OCI-LY7 (cell line): ENCODE measurements around the gene PHACTR3.

Experiments
- EZH2phosphoT487 ChIP-seq: fragments of 200-600 bp; sonication (generic); IDR thresholded peaks from 2 replicates; pipeline ENCODE4 v1.6.1; 2018; ENCODE audit warnings: low read depth, borderline replicate concordance, mild to moderate bottlenecking, mixed run types, antibody characterized with exemption, low read length, moderate library complexity, mixed read lengths
- TF ChIP-seq, protein P1 (sequence below): fragments of 200-600 bp; sonication (generic); conservative IDR thresholded peaks from 2 replicates; pipeline ENCODE4 v1.5.1; 2014; ENCODE audit warnings: mild to moderate bottlenecking, antibody characterized with exemption, low read length, moderate library complexity, mixed read lengths

DNA sequence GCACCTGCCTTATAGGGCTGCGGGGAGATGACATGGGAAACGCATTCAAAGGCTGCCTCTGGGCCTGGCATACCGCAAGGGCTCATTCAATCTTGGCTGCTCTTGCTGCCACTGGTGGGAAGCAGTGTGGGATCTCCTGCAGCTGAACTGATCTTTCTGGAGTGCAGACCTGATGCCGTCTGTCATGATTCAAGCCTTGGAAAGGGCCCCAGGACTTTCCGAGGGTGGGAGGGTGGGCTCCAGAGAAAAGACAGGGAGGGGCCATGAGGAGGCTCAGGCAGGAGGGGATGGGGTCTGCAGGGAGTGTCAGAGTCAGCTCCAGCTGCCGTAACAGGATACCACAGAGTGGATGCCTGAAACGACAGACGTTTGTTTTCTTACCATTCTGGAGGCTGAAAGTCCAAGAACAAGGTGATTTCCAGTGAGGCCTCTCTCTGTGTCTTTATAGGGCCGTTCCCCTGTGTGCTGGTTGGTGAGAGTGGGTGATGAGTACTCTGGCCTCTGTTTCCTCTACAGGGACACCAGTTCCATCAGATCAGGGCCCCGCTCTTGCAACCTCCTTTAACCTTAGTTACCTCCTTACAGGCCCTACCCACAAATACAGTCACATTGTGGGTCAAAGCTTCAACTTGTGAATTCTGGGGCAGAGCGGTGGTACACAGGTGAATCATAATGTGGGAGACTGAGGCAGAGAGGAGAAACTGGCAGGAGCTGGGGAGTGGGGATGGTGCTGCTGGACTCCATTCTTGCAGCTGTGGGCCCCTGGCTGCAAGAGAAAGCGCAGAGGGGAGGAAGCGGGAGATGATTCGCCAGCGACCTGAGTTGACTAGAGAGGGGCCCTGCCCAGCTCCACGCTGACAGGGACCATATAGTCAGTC lies 180.7 kb downstream of the PHACTR3 start:
- TF ChIP-seq, protein P1, sequence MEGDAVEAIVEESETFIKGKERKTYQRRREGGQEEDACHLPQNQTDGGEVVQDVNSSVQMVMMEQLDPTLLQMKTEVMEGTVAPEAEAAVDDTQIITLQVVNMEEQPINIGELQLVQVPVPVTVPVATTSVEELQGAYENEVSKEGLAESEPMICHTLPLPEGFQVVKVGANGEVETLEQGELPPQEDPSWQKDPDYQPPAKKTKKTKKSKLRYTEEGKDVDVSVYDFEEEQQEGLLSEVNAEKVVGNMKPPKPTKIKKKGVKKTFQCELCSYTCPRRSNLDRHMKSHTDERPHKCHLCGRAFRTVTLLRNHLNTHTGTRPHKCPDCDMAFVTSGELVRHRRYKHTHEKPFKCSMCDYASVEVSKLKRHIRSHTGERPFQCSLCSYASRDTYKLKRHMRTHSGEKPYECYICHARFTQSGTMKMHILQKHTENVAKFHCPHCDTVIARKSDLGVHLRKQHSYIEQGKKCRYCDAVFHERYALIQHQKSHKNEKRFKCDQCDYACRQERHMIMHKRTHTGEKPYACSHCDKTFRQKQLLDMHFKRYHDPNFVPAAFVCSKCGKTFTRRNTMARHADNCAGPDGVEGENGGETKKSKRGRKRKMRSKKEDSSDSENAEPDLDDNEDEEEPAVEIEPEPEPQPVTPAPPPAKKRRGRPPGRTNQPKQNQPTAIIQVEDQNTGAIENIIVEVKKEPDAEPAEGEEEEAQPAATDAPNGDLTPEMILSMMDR = no peak
- TF ChIP-seq EZH2phosphoT487 = no peak
